ENCODE data around the gene MBNL1.

The MBNL1 gene

GRCh38 chr3:152322756-152323155 is 54.0 kb downstream of the MBNL1 start:
- no peak for TF ChIP-seq CTCF (IDR thresholded peaks at IDR 0.05)

- no peak for TF ChIP-seq CTCF (IDR thresholded peaks at IDR 0.05)
These were observed 55.1 kb downstream of the MBNL1 start for GRCh38 chr3:152323834-152324233.

GRCh38 chr3:152325136-152325535 is 56.4 kb downstream of the MBNL1 start:
- TF ChIP-seq CTCF (IDR thresholded peaks at IDR 0.05), result no peak

GRCh38 chr3:152327203-152327602 is 58.5 kb downstream of the MBNL1 start:
- TF ChIP-seq CTCF (IDR thresholded peaks at IDR 0.05), result no peak

DNA sequence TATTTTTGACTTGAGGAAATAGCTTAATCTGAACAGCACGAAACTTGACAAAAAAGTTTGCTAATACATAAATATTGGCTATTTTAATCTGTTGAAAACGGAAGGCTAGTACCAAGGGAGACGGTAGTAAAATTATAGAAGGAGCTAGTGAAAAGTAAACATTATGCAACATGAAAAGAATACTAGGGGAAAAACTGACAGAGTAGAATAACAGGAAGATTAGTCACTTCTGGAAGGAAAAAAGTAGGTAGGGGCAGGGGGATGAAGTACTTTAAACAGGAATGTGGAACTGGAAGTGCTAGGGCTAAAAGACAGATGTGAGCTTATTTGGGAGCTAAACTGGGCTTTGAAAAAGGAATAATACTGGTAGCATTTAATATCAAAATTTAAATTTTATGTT is 60.1 kb downstream of the MBNL1 start:
- no peak for TF ChIP-seq CTCF (IDR thresholded peaks at IDR 0.05)

DNA sequence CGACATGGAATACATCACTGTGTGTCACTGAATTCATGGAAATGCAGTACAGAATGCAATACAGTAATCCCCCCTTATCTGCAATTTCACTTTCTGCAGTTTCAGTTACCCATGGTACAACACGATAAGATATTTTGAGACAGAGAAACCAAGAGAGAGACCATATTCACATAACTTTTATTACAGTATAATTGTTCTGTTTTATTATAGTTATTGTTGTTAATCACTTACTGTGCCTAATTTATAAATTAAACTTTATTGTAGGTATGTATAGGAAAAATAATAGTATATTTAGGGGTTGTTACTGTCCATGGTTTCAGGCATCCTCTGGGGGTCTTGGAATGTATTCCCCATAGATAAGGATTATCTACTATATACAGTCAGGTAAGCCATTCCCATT is 61.8 kb downstream of the MBNL1 start:
- no peak for TF ChIP-seq CTCF (IDR thresholded peaks at IDR 0.05)

DNA sequence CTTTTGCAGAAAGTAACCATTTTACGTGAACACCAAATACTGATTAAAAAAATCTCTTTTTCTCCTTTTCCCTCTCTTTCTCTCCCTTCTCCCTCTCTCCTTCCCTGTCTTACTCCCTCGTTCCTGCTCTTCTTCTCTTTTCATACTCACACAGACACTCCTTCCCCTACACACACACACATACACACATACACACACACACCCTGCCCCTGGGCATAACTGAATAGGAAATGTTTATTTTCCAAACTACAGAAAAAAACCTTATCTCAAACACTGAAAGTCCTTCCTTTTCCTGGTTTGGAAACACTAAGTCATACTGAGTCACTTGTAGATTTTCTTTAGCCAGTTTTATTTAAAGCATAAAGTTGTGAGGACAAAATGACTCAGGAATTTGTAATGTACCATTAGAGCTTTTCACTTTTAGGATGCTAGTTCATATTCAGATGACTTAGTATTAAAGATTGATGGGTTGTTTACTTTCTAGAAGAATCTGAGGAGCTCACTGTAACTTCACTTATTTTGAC is 62.4 kb downstream of the MBNL1 start:
- TF ChIP-seq CTCF (IDR thresholded peaks at IDR 0.05), result no peak

GRCh38 chr3:152331998-152332397 is 63.3 kb downstream of the MBNL1 start:
- TF ChIP-seq CTCF (IDR thresholded peaks at IDR 0.05), result no peak

All from LNCAP (cell line).